CD4-positive, alpha-beta T cell treated with Interferon alpha-2 for 1 hour (primary cell): ENCODE results near the gene NRG2.
A peak's percentile ranks its signal among the peaks of the same experiment; 100 is the strongest.

Source experiments
- DNase-seq, 2 donors: peaks; one replicate each; pipeline ENCODE4 v3.0.0-alpha.2; 2020 to 2022

NRG2 gene

GRCh38 chr5:139926797-139927503, 116.1 kb downstream of the NRG2 start:
- DNase-seq = no peak

- peak; percentile 20 to 31 for DNase-seq
Observed at GRCh38 chr5:139925650-139926640, 117.2 kb downstream of the NRG2 start.

- DNase-seq = no peak
Observed at GRCh38 chr5:139925216-139925562, 117.9 kb downstream of the NRG2 start.

- DNase-seq = no peak
Observed at GRCh38 chr5:139924294-139925215, 118.5 kb downstream of the NRG2 start.

- DNase-seq = no peak
Observed at GRCh38 chr5:139919308-139919707, 123.8 kb downstream of the NRG2 start.

GRCh38 chr5:139915834-139916233, 127.3 kb downstream of the NRG2 start:
- DNase-seq = no peak

- DNase-seq = no peak
Observed at GRCh38 chr5:139915266-139915665, 127.8 kb downstream of the NRG2 start.

- no peak for DNase-seq
Observed at GRCh38 chr5:139914218-139914807, 128.8 kb downstream of the NRG2 start.

- no peak for DNase-seq
Observed at GRCh38 chr5:139912804-139913203, 130.3 kb downstream of the NRG2 start.

- no peak for DNase-seq
Observed at GRCh38 chr5:139912158-139912557, 130.9 kb downstream of the NRG2 start.

- no peak for DNase-seq
Observed at GRCh38 chr5:139911425-139912120, 131.5 kb downstream of the NRG2 start.

- no peak for DNase-seq
Observed at GRCh38 chr5:139910901-139911300, 132.2 kb downstream of the NRG2 start.

GRCh38 chr5:139910036-139910435, 133.1 kb downstream of the NRG2 start:
- no peak for DNase-seq

GRCh38 chr5:139908749-139909148, 134.3 kb downstream of the NRG2 start:
- no peak for DNase-seq

GRCh38 chr5:139906661-139907060, 136.4 kb downstream of the NRG2 start:
- no peak for DNase-seq

- no peak for DNase-seq
Observed at GRCh38 chr5:139904816-139905661, 138.1 kb downstream of the NRG2 start.

GRCh38 chr5:139904566-139904815, 138.6 kb downstream of the NRG2 start:
- DNase-seq = no peak

GRCh38 chr5:139903795-139904565, 139.1 kb downstream of the NRG2 start:
- DNase-seq = no peak

- DNase-seq = no peak
Observed at GRCh38 chr5:139903450-139903794, 139.7 kb downstream of the NRG2 start.

GRCh38 chr5:139901986-139902385, 141.1 kb downstream of the NRG2 start:
- no peak for DNase-seq

- DNase-seq = no peak
Observed at GRCh38 chr5:139901251-139901575, 141.9 kb downstream of the NRG2 start.
